Thyroid gland (tissue), 4 donors: ENCODE measurements around the gene CILP. TPM values are rescaled to one million over a fixed set of nuclear protein-coding genes. Genes with fewer than 3 reads are reported as not detected.
"Not testable (repeated sequence)": the region's sequence is repeated elsewhere in the genome, so short reads cannot be mapped to it uniquely, and the experiment has no call there.

Experiments
- DNase-seq, 2 donors: peaks; one replicate each; pipeline ENCODE4 v3.0.0-alpha.2; 2019
- H3K27ac ChIP-seq, 3 donors: fragments of 200-600 bp; sonication (generic); 1 replicate in 2 of 3; 2 replicates in 1 of 3; pipeline ENCODE4 v1.5.1; 2016 to 2019; ENCODE audit warnings: mild to moderate bottlenecking in 1 of 3, moderate library complexity in 1 of 3
- H3K27me3 ChIP-seq: fragments of 200-600 bp; sonication (generic); one replicate; pipeline ENCODE4 v1.5.1; 2019
- H3K36me3 ChIP-seq, 2 donors: fragments of 200-600 bp; sonication (generic); one replicate each; pipeline ENCODE4 v1.5.1; 2016 to 2019
- H3K4me1 ChIP-seq, 2 donors: fragments of 200-600 bp; sonication (generic); one replicate each; pipeline ENCODE4 v1.5.1; 2017 to 2019
- H3K4me3 ChIP-seq, 3 donors: fragments of 200-600 bp; sonication (generic); replicated peaks in 1 of 3; 1 replicate in 2 of 3; 2 replicates in 1 of 3; pipeline ENCODE4 v1.5.1; 2016; ENCODE audit warnings: mild to moderate bottlenecking in 1 of 3
- H3K9me3 ChIP-seq: fragments of 200-600 bp; sonication (generic); one replicate; pipeline ENCODE4 v1.5.1; 2017
- POLR2A ChIP-seq, 2 donors: fragments of 450-650 bp; IDR thresholded peaks; one replicate each; pipeline ENCODE4 v1.6.1; 2017; ENCODE audit warnings: antibody characterized with exemption in 2 of 2, mild to moderate bottlenecking in 2 of 2, moderate library complexity in 1 of 2
- WGBS, 2 donors: methylation state at CpG; one replicate each; pipeline ENCODE4 v1.1.5; 2017; 5-methylcytosine and 5-hydroxymethylcytosine counted together
- intact Hi-C: fragments of 100-400 bp; cut with DNase I; formaldehyde crosslinking; loops from one replicate; pipeline ENCODE4 v1.15.1; 2023
- total RNA-seq, 4 donors: library from RNA; depleted of rRNA; stranded (reverse); fragments of >200 nt; gene quantifications; one replicate each; pipeline ENCODE4 v1.2.3, GENCODE V29; 2016
- TF ChIP-seq, protein P1 (sequence below), 6 experiments: fragments of 200-600 bp in 3 of 6; fragments of 450-650 bp in 3 of 6; sonication (generic) in 3 of 6; IDR thresholded peaks; one replicate each; pipeline ENCODE4 v1.5.1; 2016 to 2019; ENCODE audit warnings: antibody characterized with exemption in 6 of 6, mild to moderate bottlenecking in 2 of 6, inconsistent platforms in 1 of 6, moderate library complexity in 1 of 6

Gene CILP
- total RNA-seq, 4 donors from 2014 or later, result 2.1 to 17.6 (median 5.0) TPM

DNA sequence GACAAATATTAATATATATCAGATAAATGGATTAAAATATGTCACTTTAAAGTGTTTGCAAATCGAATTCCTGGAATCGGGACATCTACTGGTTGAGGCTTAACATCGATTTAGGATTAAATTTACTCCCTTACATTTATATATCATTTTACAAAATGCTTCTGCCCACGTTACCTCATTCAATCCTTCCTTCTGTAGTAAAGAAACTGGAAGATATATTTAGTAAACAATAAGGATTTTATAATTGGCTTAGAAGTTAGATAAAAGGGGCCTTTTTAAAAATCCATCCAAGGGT is 27.5 kb downstream of the CILP start:
- WGBS, 2 donors, result 5 to 7% methylated on average over 4 of the region's 4 CpGs
- DNase-seq, result no peak
- Histone ChIP-seq H3K27me3 (no peaks in the 10 kb centered on the region), H3K4me1 (peaks cover 9 to 10% of the 10 kb centered on the region in 2 donors), H3K36me3 (peaks cover under 1 to 1% of the 10 kb centered on the region in 2 donors), H3K9me3 (no peaks in the 10 kb centered on the region), H3K4me3 (peak overlapping the region; percentile 44 to 92 (median 82)), H3K27ac (peak overlapping the region; percentile 67 to 96 (median 88))
- no peak for TF ChIP-seq POLR2A (IDR thresholded peaks at IDR 0.05)
- TF ChIP-seq, protein P1, sequence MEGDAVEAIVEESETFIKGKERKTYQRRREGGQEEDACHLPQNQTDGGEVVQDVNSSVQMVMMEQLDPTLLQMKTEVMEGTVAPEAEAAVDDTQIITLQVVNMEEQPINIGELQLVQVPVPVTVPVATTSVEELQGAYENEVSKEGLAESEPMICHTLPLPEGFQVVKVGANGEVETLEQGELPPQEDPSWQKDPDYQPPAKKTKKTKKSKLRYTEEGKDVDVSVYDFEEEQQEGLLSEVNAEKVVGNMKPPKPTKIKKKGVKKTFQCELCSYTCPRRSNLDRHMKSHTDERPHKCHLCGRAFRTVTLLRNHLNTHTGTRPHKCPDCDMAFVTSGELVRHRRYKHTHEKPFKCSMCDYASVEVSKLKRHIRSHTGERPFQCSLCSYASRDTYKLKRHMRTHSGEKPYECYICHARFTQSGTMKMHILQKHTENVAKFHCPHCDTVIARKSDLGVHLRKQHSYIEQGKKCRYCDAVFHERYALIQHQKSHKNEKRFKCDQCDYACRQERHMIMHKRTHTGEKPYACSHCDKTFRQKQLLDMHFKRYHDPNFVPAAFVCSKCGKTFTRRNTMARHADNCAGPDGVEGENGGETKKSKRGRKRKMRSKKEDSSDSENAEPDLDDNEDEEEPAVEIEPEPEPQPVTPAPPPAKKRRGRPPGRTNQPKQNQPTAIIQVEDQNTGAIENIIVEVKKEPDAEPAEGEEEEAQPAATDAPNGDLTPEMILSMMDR (IDR thresholded peaks at IDR 0.05), result no peak
- intact Hi-C loops, result loop anchor here (5.0 kb wide), 1 partner anchor 98 kb away; no protein-coding TSS in a partner anchor

DNA sequence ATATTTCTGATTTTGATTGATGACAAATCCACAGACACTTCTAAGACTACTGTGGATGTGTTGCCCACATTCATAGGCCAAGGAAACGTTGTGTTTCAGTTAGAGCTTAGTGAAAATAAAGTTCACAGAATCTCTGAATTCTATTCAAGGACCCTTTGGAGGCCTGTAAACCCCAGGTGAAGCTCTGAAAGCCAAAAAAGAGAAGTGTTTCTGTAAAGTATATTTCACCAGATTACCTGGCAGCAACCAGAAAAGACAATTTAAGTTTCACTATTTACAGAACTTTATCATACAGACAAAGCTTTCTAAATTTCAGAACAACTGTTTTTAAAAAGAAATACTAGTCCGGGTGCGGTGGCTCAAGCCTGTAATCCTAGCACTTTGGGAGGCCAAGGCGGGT is 28.7 kb downstream of the CILP start:
- H3K27me3 ChIP-seq, result no peaks in the 10 kb centered on the region
- TF ChIP-seq, protein P1 (IDR thresholded peaks at IDR 0.05), result no peak
- TF ChIP-seq POLR2A (IDR thresholded peaks at IDR 0.05), result no peak
- no peak overlapping the region for H3K27ac ChIP-seq
- H3K4me3 ChIP-seq, result no peak overlapping the region
- no peak for DNase-seq
- H3K36me3 ChIP-seq, result peaks cover 11 to 12% of the 10 kb centered on the region in 2 donors
- intact Hi-C loops, result loop anchor here (5.0 kb wide), 1 partner anchor 100 kb away; no protein-coding TSS in a partner anchor
- WGBS, 2 donors, result 82 to 85% methylated on average over 4 of the region's 4 CpGs
- H3K9me3 ChIP-seq, result no peaks in the 10 kb centered on the region
- peaks cover 9 to 10% of the 10 kb centered on the region in 2 donors for H3K4me1 ChIP-seq

DNA sequence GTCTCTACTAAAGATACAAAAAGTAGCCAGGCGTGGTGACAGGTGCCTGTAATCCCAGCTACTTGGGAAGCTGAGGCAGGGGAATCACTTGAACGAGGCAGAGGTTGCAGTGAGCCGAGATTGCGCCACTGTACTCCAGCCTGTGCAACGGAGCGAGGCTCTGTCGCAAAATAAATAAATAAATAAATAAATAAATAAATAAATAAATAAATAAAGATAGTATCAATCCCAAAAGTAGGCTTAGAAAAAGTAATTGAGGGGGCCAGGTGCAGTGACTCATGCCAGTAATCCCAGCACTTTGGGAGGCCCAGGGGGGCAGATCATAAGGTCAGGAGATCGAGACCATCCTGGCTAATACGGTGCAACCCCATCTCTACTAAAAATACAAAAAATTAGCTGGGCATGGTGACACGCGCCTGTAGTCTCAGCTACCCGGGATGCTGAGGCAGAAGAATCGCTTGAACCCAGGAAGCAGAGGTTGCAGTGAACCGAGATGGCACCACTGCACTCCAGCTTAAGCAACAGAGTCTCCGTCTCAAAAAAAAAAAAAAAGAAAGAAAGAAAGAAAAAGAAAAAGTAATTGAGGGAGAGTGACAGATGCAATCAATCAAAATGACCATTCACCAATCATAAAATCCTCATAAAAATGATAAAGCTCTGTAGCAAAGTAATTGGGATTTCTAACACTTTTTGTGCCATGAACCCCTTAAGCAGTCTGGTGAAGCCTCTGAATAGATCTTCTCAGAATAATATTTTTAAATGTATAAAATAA is 29.5 kb downstream of the CILP start:
- not testable (repeated sequence) for H3K4me1 ChIP-seq, H3K27me3 ChIP-seq, H3K27ac ChIP-seq, DNase-seq, H3K4me3 ChIP-seq, H3K9me3 ChIP-seq
- intact Hi-C loops, result loop anchor here (5.0 kb wide), 1 partner anchor 101 kb away; no protein-coding TSS in a partner anchor
- peaks cover 18% of the 10 kb centered on the region in 2 donors for H3K36me3 ChIP-seq
- 92% methylated on average over 15 of the region's 15 CpGs for WGBS, 2 donors

GRCh38 chr15:65180167-65180566 is 31.1 kb downstream of the CILP start:
- TF ChIP-seq, protein P1 (IDR thresholded peaks at IDR 0.05), result no peak
- TF ChIP-seq POLR2A (IDR thresholded peaks at IDR 0.05), result no peak
- no peak overlapping the region for H3K27ac ChIP-seq
- 93 to 96% methylated on average over 3 of the region's 3 CpGs for whole genome bisulfite sequencing, 2 donors
- no peaks in the 10 kb centered on the region for H3K9me3 ChIP-seq
- H3K36me3 ChIP-seq, result peaks cover 18 to 24% of the 10 kb centered on the region in 2 donors
- intact Hi-C loops, result loop anchor here (5.0 kb wide), 1 partner anchor 102 kb away; no protein-coding TSS in a partner anchor
- H3K4me3 ChIP-seq, result no peak overlapping the region
- no peaks in the 10 kb centered on the region for H3K27me3 ChIP-seq
- peaks cover 9 to 10% of the 10 kb centered on the region in 2 donors for H3K4me1 ChIP-seq
- DNase-seq, result no peak

GRCh38 chr15:65177901-65178300 is 33.4 kb downstream of the CILP start:
- Histone ChIP-seq H3K4me1 (peaks cover 3 to 7% of the 10 kb centered on the region in 2 donors), H3K27me3 (no peaks in the 10 kb centered on the region), H3K27ac (no peak overlapping the region), H3K9me3 (no peaks in the 10 kb centered on the region), H3K4me3 (no peak overlapping the region), H3K36me3 (peaks cover 18 to 27% of the 10 kb centered on the region in 2 donors)
- 83 to 86% methylated on average over 1 of the region's 1 CpG for whole genome bisulfite sequencing, 2 donors
- DNase-seq, result no peak
- TF ChIP-seq, protein P1 (IDR thresholded peaks at IDR 0.05), result no peak
- TF ChIP-seq POLR2A (IDR thresholded peaks at IDR 0.05), result no peak
- intact Hi-C loops, result no loop called here
